Measurements from ENCODE around the gene SYT7.

GRCh38 chr11:61552108-61552635 is 28.7 kb downstream of the SYT7 start:
- TF ChIP-seq CTCF (IDR thresholded peaks at IDR 0.05) = no peak
- no peak for TF ChIP-seq EZH2 (IDR thresholded peaks at IDR 0.05; ENCODE audit: borderline replicate concordance, insufficient read depth, low read depth, low read length, poor library complexity, severe bottlenecking)
